GM12801 (cell line): ENCODE measurements around the gene FCMR.

ENCODE experiments used
- CTCF ChIP-seq: IDR thresholded peaks from one replicate; pipeline ENCODE4 v1.5.1; 2011; ENCODE audit warnings: control low read depth; ENCODE audit not compliant: insufficient read length; ENCODE audit errors: extremely low read depth

Gene FCMR

GRCh38 chr1:206896261-206896660, 25.5 kb downstream of the FCMR start:
- no peak for TF ChIP-seq CTCF

- TF ChIP-seq CTCF, result no peak
Measured at GRCh38 chr1:206895837-206896242, 25.9 kb downstream of the FCMR start.

GRCh38 chr1:206895325-206895724, 26.4 kb downstream of the FCMR start:
- no peak for TF ChIP-seq CTCF

GRCh38 chr1:206893380-206893779, 28.4 kb downstream of the FCMR start:
- no peak for TF ChIP-seq CTCF

GRCh38 chr1:206892351-206892984, 29.3 kb downstream of the FCMR start:
- no peak for TF ChIP-seq CTCF

- no peak for TF ChIP-seq CTCF
Measured at GRCh38 chr1:206891412-206891811, 30.3 kb downstream of the FCMR start.

GRCh38 chr1:206890125-206891060, 31.3 kb downstream of the FCMR start:
- no peak for TF ChIP-seq CTCF
